Lower leg skin (tissue), 3 donors: ENCODE data around the gene ISOC2.

ENCODE experiments used
- POLR2A ChIP-seq, 2 donors: fragments of 450-650 bp; IDR thresholded peaks; one replicate each; pipeline ENCODE4 v1.6.1; 2016 to 2017; ENCODE audit warnings: antibody characterized with exemption in 2 of 2, mild to moderate bottlenecking in 1 of 2, moderate library complexity in 1 of 2
- TF ChIP-seq, protein P1 (sequence below), 3 donors: fragments of 450-650 bp; IDR thresholded peaks; one replicate each; pipeline ENCODE4 v1.5.1; 2016; ENCODE audit warnings: antibody characterized with exemption in 3 of 3, mild to moderate bottlenecking in 3 of 3, moderate library complexity in 2 of 3

DNA sequence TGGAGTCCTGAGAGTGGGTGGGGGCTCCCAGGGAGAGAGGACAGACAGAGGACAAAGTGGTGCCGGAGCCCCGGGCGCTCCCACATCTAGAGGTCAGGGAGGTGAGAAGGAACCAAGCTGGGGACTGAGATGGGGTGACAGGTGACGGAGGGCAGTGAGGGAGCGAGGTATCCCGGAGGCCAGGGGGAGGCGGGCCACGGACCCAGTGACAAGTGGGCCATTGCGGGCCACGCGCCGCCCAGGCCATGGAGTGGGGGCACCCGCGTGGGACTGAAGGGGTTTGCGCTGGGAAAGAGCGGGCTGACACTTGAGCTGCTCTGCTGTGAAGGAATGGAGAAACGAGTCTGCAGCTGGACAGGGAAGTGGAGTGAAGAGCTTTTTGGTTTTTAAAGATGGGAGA lies 17.6 kb upstream of the ISOC2 start:
- TF ChIP-seq, protein P1, sequence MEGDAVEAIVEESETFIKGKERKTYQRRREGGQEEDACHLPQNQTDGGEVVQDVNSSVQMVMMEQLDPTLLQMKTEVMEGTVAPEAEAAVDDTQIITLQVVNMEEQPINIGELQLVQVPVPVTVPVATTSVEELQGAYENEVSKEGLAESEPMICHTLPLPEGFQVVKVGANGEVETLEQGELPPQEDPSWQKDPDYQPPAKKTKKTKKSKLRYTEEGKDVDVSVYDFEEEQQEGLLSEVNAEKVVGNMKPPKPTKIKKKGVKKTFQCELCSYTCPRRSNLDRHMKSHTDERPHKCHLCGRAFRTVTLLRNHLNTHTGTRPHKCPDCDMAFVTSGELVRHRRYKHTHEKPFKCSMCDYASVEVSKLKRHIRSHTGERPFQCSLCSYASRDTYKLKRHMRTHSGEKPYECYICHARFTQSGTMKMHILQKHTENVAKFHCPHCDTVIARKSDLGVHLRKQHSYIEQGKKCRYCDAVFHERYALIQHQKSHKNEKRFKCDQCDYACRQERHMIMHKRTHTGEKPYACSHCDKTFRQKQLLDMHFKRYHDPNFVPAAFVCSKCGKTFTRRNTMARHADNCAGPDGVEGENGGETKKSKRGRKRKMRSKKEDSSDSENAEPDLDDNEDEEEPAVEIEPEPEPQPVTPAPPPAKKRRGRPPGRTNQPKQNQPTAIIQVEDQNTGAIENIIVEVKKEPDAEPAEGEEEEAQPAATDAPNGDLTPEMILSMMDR (IDR thresholded peaks at IDR 0.05): no peak
- no peak for TF ChIP-seq POLR2A (IDR thresholded peaks at IDR 0.05)
